ENCODE data around the gene MXRA8. TPM values are rescaled to one million over a fixed set of nuclear protein-coding genes. Genes with fewer than 3 reads are reported as not detected.

The MXRA8 gene
- total and polyA plus RNA-seq, 2 donors (not counting 3 experiments of a cell fraction or from before 2014, with no cell fraction given), result 0.82 to 1.9 TPM

DNA sequence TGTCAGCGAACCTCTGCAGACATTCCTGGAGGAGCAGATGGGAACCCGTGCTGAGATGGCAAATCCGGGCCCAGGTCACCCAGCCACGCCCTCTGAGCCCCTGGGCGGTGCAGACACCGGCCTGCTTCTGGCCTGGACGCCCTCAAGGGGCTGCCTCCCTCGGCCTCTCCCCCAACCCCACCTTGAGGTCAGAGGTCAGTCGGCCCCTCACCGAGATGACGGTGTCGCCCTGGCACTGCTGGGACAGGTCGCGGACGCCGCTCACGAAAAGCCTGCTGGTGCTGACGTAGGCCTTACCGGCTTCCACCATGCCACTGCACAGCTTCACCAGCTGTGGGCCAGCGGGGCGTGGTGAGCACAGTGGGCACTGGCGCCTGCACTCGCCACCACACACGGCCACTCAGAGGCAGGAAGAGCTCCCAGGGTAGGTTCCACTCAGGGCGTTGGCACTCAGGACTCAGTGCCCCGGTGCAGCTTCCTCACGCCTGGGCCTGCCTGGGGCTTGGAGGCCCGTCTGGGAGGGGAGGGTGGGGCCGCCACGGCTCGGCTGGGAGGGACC lies 55.3 kb downstream of the MXRA8 start:
- H3K9ac ChIP-seq (replicated peaks; ENCODE audit: extremely low read depth, insufficient read depth, low read length), result no peak overlapping the region
- H2AFZ ChIP-seq (ENCODE audit: low read depth, low read length), result no peak overlapping the region
- POLR2A ChIA-PET, result interaction anchor here (0.7 kb wide), 1 partner anchor 28 kb away, joined by 4 read pairs; no protein-coding TSS in a partner anchor
- no peaks in the 10 kb centered on the region for H3K79me2 ChIP-seq (ENCODE audit: control insufficient read depth, insufficient read depth, low read length)
- H3K4me2 ChIP-seq (ENCODE audit: insufficient read depth, low read length), result no peak overlapping the region
- DNase-seq (ENCODE audit: low read depth, low spot score), result no peak
- H3K9me1 ChIP-seq (replicated peaks; ENCODE audit: control insufficient read depth, extremely low read depth, insufficient read depth, low read length), result no peaks in the 10 kb centered on the region
- BruUV-seq (replicated peaks), result no TSS peak
- no peak overlapping the region for H3K4me3 ChIP-seq (replicated peaks in 1 of 3; ENCODE audit: insufficient read depth in 1 of 3, low read depth in 1 of 3, low read length in 3 of 3)
- H3K9me3 ChIP-seq (replicated peaks; ENCODE audit: control insufficient read depth, insufficient read depth, low read length), result no peaks in the 10 kb centered on the region
- H3K36me3 ChIP-seq (ENCODE audit: control insufficient read depth in 2 of 2, extremely low read depth in 1 of 2, insufficient read depth in 2 of 2, low read length in 2 of 2), result no peaks in the 10 kb centered on the region
- peaks cover 10% of the 10 kb centered on the region for H3K4me1 ChIP-seq (ENCODE audit: control insufficient read depth, extremely low read depth, insufficient read depth, low read length)
- CTCF ChIA-PET, result interaction anchor here (1.9 kb wide), 1 partner anchor 180 kb away, joined by 4 read pairs; no protein-coding TSS in a partner anchor
- dilution Hi-C loops (cut with MboI; ENCODE audit: extremely low pct_ligation_motif_present, low sequenced_read_pairs), result no loop called here
- H3K27me3 ChIP-seq (ENCODE audit: control insufficient read depth in 2 of 2, insufficient read depth in 2 of 2, low read length in 2 of 2), result no peaks in the 10 kb centered on the region
- H3K27ac ChIP-seq (ENCODE audit: insufficient read depth, low read depth, low read length), result no peak overlapping the region
- FAIRE-seq, result no peak
- intact Hi-C loops (cut with micrococcal nuclease), result no loop called here
- TF ChIP-seq POLR2A (IDR thresholded peaks at IDR 0.05; ENCODE audit: low read depth, low read length), result no peak
- TF ChIP-seq FOS (IDR thresholded peaks at IDR 0.05; ENCODE audit: borderline replicate concordance, insufficient read depth, low read length), result no peak
- no peak for TF ChIP-seq MAX (IDR thresholded peaks at IDR 0.05; ENCODE audit: insufficient read depth, insufficient read length)
- no peak for TF ChIP-seq JUN (IDR thresholded peaks at IDR 0.05; ENCODE audit: borderline replicate concordance, insufficient read depth, insufficient read length, low read depth)
- no peak for TF ChIP-seq POLR2AphosphoS5 (IDR thresholded peaks at IDR 0.05; ENCODE audit: insufficient read depth, low read depth, low read length)
- TF ChIP-seq GATA2 (IDR thresholded peaks at IDR 0.05; ENCODE audit: insufficient read depth, insufficient read length, low read depth, low read length), result no peak
- no peak for TF ChIP-seq MYC (IDR thresholded peaks at IDR 0.05; ENCODE audit: low read depth, low read length)
- no peak for TF ChIP-seq EZH2 (IDR thresholded peaks at IDR 0.05; ENCODE audit: borderline replicate concordance, low read depth, low read length, severe bottlenecking)
- TF ChIP-seq, protein P1, sequence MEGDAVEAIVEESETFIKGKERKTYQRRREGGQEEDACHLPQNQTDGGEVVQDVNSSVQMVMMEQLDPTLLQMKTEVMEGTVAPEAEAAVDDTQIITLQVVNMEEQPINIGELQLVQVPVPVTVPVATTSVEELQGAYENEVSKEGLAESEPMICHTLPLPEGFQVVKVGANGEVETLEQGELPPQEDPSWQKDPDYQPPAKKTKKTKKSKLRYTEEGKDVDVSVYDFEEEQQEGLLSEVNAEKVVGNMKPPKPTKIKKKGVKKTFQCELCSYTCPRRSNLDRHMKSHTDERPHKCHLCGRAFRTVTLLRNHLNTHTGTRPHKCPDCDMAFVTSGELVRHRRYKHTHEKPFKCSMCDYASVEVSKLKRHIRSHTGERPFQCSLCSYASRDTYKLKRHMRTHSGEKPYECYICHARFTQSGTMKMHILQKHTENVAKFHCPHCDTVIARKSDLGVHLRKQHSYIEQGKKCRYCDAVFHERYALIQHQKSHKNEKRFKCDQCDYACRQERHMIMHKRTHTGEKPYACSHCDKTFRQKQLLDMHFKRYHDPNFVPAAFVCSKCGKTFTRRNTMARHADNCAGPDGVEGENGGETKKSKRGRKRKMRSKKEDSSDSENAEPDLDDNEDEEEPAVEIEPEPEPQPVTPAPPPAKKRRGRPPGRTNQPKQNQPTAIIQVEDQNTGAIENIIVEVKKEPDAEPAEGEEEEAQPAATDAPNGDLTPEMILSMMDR (IDR thresholded peaks at IDR 0.05; ENCODE audit: extremely low read depth in 1 of 2, insufficient read depth in 1 of 2, low read depth in 1 of 2, low read length in 2 of 2), result no peak
- no peaks in the 10 kb centered on the region for H4K20me1 ChIP-seq (replicated peaks; ENCODE audit: control insufficient read depth, extremely low read depth, insufficient read depth, low read length)

Small RNA genes lying within 50 kb of the gene (microRNA-seq; reads per million reads assigned to microRNA genes)
- not detected for gene MIR6727 (ENCODE audit: borderline number of aligned reads, borderline replicate concordance)
- gene MIR6808 (ENCODE audit: borderline number of aligned reads, borderline replicate concordance), result not detected

Other genes with a start within 250 kb of the MXRA8 start
- gene C1orf159, start 242.5 kb downstream of the MXRA8 start, total RNA-seq, result 19.7 and 20.1 TPM in 2 replicates
- 16.1 and 20.1 TPM in 2 replicates for gene C1orf159, start 242.5 kb downstream of the MXRA8 start, polyA plus RNA-seq
- gene TTLL10, start 184.7 kb downstream of the MXRA8 start, total RNA-seq, result not detected in 2 replicates
- gene TTLL10, start 184.7 kb downstream of the MXRA8 start, polyA plus RNA-seq, result not detected in 2 replicates
- not detected in 2 replicates for gene TNFRSF18, start 152.0 kb downstream of the MXRA8 start, total RNA-seq
- gene TNFRSF18, start 152.0 kb downstream of the MXRA8 start, polyA plus RNA-seq, result not detected in 2 replicates
- gene TNFRSF4, start 144.4 kb downstream of the MXRA8 start, total RNA-seq, result 0.62 and 1.5 TPM in 2 replicates
- 0.55 and 1.4 TPM in 2 replicates for gene TNFRSF4, start 144.4 kb downstream of the MXRA8 start, polyA plus RNA-seq
- gene SDF4, start 126.6 kb downstream of the MXRA8 start, total RNA-seq, result 171 and 185 TPM in 2 replicates
- 156 and 175 TPM in 2 replicates for gene SDF4, start 126.6 kb downstream of the MXRA8 start, polyA plus RNA-seq
- gene B3GALT6, start 126.3 kb downstream of the MXRA8 start, total RNA-seq, result 24.4 and 24.6 TPM in 2 replicates
- 34.1 and 43.3 TPM in 2 replicates for gene B3GALT6, start 126.3 kb downstream of the MXRA8 start, polyA plus RNA-seq
- 1.9 and 4.1 TPM in 2 replicates for gene C1QTNF12, start 111.8 kb downstream of the MXRA8 start, total RNA-seq
- 0.67 and 1.0 TPM in 2 replicates for gene C1QTNF12, start 111.8 kb downstream of the MXRA8 start, polyA plus RNA-seq
- gene UBE2J2, start 84.7 kb downstream of the MXRA8 start, total RNA-seq, result 80.7 and 87.2 TPM in 2 replicates
- 50.0 and 60.7 TPM in 2 replicates for gene UBE2J2, start 84.7 kb downstream of the MXRA8 start, polyA plus RNA-seq
- gene SCNN1D, start 78.1 kb downstream of the MXRA8 start, total RNA-seq, result 3.0 and 3.3 TPM in 2 replicates
- gene SCNN1D, start 78.1 kb downstream of the MXRA8 start, polyA plus RNA-seq, result 2.3 and 4.0 TPM in 2 replicates
- 39.0 and 43.0 TPM in 2 replicates for gene ACAP3, start 50.6 kb downstream of the MXRA8 start, total RNA-seq
- 27.8 and 41.3 TPM in 2 replicates for gene ACAP3, start 50.6 kb downstream of the MXRA8 start, polyA plus RNA-seq
- gene PUSL1, start 50.0 kb downstream of the MXRA8 start, total RNA-seq, result 16.6 and 18.8 TPM in 2 replicates
- 27.3 and 45.9 TPM in 2 replicates for gene PUSL1, start 50.0 kb downstream of the MXRA8 start, polyA plus RNA-seq
- 127 and 132 TPM in 2 replicates for gene INTS11, start 33.9 kb downstream of the MXRA8 start, total RNA-seq
- gene INTS11, start 33.9 kb downstream of the MXRA8 start, polyA plus RNA-seq, result 222 and 239 TPM in 2 replicates
- 25.1 and 29.5 TPM in 2 replicates for gene CPTP, start 33.8 kb downstream of the MXRA8 start, total RNA-seq
- 20.9 and 29.6 TPM in 2 replicates for gene CPTP, start 33.8 kb downstream of the MXRA8 start, polyA plus RNA-seq
- gene TAS1R3, start 27.3 kb downstream of the MXRA8 start, total RNA-seq, result 0.37 and 0.38 TPM in 2 replicates
- 0.26 and 0.38 TPM in 2 replicates for gene TAS1R3, start 27.3 kb downstream of the MXRA8 start, polyA plus RNA-seq
- 36.5 and 40.7 TPM in 2 replicates for gene DVL1, start 9.1 kb downstream of the MXRA8 start, total RNA-seq
- gene DVL1, start 9.1 kb downstream of the MXRA8 start, polyA plus RNA-seq, result 26.8 and 38.2 TPM in 2 replicates
- 149 and 151 TPM in 2 replicates for gene AURKAIP1, start 16.7 kb upstream of the MXRA8 start, total RNA-seq
- 73.3 and 96.2 TPM in 2 replicates for gene AURKAIP1, start 16.7 kb upstream of the MXRA8 start, polyA plus RNA-seq
- 182 and 188 TPM in 2 replicates for gene CCNL2, start 40.8 kb upstream of the MXRA8 start, total RNA-seq
- gene CCNL2, start 40.8 kb upstream of the MXRA8 start, polyA plus RNA-seq, result 174 and 209 TPM in 2 replicates
- gene MRPL20, start 48.7 kb upstream of the MXRA8 start, total RNA-seq, result 125 and 134 TPM in 2 replicates
- gene MRPL20, start 48.7 kb upstream of the MXRA8 start, polyA plus RNA-seq, result 118 and 152 TPM in 2 replicates
- 0.32 and 0.38 TPM in 2 replicates for gene ANKRD65, start 62.7 kb upstream of the MXRA8 start, total RNA-seq
- gene ANKRD65, start 62.7 kb upstream of the MXRA8 start, polyA plus RNA-seq, result 0.15 and 0.18 TPM in 2 replicates
- gene VWA1, start 77.1 kb upstream of the MXRA8 start, total RNA-seq, result 3.3 and 6.1 TPM in 2 replicates
- gene VWA1, start 77.1 kb upstream of the MXRA8 start, polyA plus RNA-seq, result 2.0 and 3.7 TPM in 2 replicates
- 0.16 TPM in 1 of 2 replicates, not detected in the other for gene ATAD3C, start 91.1 kb upstream of the MXRA8 start, total RNA-seq
- 0.01 TPM in 1 of 2 replicates, not detected in the other for gene ATAD3C, start 91.1 kb upstream of the MXRA8 start, polyA plus RNA-seq
- gene ATAD3B, start 113.2 kb upstream of the MXRA8 start, total RNA-seq, result 45.8 and 48.2 TPM in 2 replicates
- 20.5 and 22.7 TPM in 2 replicates for gene ATAD3B, start 113.2 kb upstream of the MXRA8 start, polyA plus RNA-seq
- 55.2 and 57.4 TPM in 2 replicates for gene ATAD3A, start 153.6 kb upstream of the MXRA8 start, total RNA-seq
- gene ATAD3A, start 153.6 kb upstream of the MXRA8 start, polyA plus RNA-seq, result 24.9 and 28.8 TPM in 2 replicates
- 7.0 and 8.8 TPM in 2 replicates for gene TMEM240, start 182.1 kb upstream of the MXRA8 start, total RNA-seq
- 5.3 and 7.6 TPM in 2 replicates for gene TMEM240, start 182.1 kb upstream of the MXRA8 start, polyA plus RNA-seq
- gene SSU72, start 216.3 kb upstream of the MXRA8 start, total RNA-seq, result 124 and 129 TPM in 2 replicates
- 78.2 and 85.9 TPM in 2 replicates for gene SSU72, start 216.3 kb upstream of the MXRA8 start, polyA plus RNA-seq
- 1.9 and 2.3 TPM in 2 replicates for gene FNDC10, start 241.6 kb upstream of the MXRA8 start, total RNA-seq
- gene FNDC10, start 241.6 kb upstream of the MXRA8 start, polyA plus RNA-seq, result 1.5 and 2.2 TPM in 2 replicates

Measured in endothelial cell of umbilical vein (primary cell).